Retinal pigment epithelial cell (primary cell): ENCODE data around the gene LRRTM4.

Experiments used
- DNase-seq: peaks from one replicate; pipeline ENCODE4 v3.0.0-alpha.2; 2010; ENCODE audit warnings: low read depth
- H3K4me3 ChIP-seq: 2 replicates; pipeline ENCODE4 v1.5.1; 2011; ENCODE audit warnings: mild to moderate bottlenecking, low read length, control low read depth, moderate library complexity
- CTCF ChIP-seq: conservative IDR thresholded peaks from 2 replicates; pipeline ENCODE4 v1.5.1; 2011; ENCODE audit warnings: low read depth, low read length, control low read depth, inconsistent platforms

The LRRTM4 gene

GRCh38 chr2:77443076-77443475 lies 79.1 kb downstream of the LRRTM4 start:
- no peak for DNase-seq
- no peak for TF ChIP-seq CTCF
- H3K4me3 ChIP-seq: no peak overlapping the region

- DNase-seq: no peak
- peak; percentile 53 for TF ChIP-seq CTCF
- no peak overlapping the region for H3K4me3 ChIP-seq
Measured at GRCh38 chr2:77434880-77435279, 87.3 kb downstream of the LRRTM4 start.

GRCh38 chr2:77428946-77429345 lies 93.2 kb downstream of the LRRTM4 start:
- TF ChIP-seq CTCF: no peak

GRCh38 chr2:77421971-77422370 lies 100.2 kb downstream of the LRRTM4 start:
- TF ChIP-seq CTCF: no peak
- no peak overlapping the region for H3K4me3 ChIP-seq
- no peak for DNase-seq

More at GRCh38 chr2:77428946-77429345, 93.2 kb downstream of the LRRTM4 start:
- DNase-seq: no peak
- no peak overlapping the region for H3K4me3 ChIP-seq

- no peak for DNase-seq
- no peak overlapping the region for H3K4me3 ChIP-seq
- no peak for TF ChIP-seq CTCF
Measured at GRCh38 chr2:77418537-77418936, 103.6 kb downstream of the LRRTM4 start.

GRCh38 chr2:77404189-77404588 lies 118.0 kb downstream of the LRRTM4 start:
- H3K4me3 ChIP-seq: no peak overlapping the region
- no peak for TF ChIP-seq CTCF
- no peak for DNase-seq

- H3K4me3 ChIP-seq: no peak overlapping the region
- no peak for DNase-seq
- TF ChIP-seq CTCF: no peak
Measured at GRCh38 chr2:77398970-77399600, 123.1 kb downstream of the LRRTM4 start.
